Fibroblast of villous mesenchyme (primary cell): ENCODE results near the gene SLC4A2. TPM values are rescaled to one million over a fixed set of nuclear protein-coding genes. Genes with fewer than 3 reads are reported as not detected.

Experiments
- DNase-seq: peaks from one replicate; pipeline ENCODE4 v3.0.0-alpha.2; 2010; ENCODE audit warnings: low read depth
- H3K4me3 ChIP-seq: 2 replicates; pipeline ENCODE4 v1.5.1; 2011; ENCODE audit warnings: low read depth, mild to moderate bottlenecking, low read length
- total RNA-seq: library from RNA; depleted of rRNA; stranded (reverse); fragments of >200 nt; gene quantifications from 2 replicates; pipeline ENCODE4 v1.2.3, GENCODE V29; 2012
- TF ChIP-seq, protein P1 (sequence below): IDR thresholded peaks from 2 replicates; pipeline ENCODE4 v1.5.1; 2012; ENCODE audit warnings: low read depth, mild to moderate bottlenecking, low read length; ENCODE audit not compliant: insufficient read depth

Gene SLC4A2
- total RNA-seq, 1 donor = 85.5 TPM

DNA sequence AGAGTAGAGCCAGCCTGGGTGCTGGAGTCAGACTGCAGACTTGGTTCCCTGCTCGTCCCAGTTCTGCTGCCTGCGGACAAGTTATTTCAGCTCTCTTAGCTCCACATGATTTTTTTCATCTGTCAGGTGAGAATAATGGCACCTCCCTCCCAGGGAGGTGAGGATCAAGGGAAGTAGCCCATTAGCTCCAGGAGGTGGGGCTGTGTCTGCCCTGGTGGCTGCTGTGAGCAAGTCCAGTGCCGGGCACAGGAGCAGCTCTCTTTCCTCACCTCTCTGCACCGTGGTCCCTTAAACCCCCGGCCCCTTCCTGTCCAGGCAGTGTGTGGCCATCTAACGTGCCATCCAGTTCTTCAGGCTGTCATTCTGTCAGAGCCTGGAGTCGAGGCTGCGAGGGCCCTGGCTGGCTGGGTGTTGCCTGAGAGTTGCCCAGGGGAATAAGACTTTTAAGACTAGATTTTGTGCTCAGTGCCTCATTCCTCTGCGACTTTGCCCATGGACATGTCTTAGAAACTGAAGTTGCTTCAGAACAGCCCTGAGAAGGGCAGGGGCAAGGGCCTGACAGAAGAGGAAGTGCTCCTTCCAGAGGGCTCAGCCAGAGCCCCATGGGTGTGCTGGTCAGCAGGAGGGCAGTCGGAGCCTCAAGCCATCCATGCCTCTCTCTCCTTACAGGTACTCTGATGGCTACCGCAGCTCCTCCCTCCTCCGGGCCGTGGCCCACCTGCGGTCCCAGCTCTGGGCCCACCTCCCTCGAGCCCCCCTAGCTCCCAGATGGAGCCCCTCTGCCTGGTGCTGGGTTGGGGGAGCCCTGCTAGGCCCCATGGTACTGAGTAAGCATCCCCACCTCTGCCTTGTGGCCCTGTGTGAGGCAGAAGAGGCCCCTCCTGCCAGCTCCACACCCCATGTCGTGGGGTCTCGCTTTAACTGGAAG, 26.2 kb upstream of the SLC4A2 start:
- no peak overlapping the region for H3K4me3 ChIP-seq
- TF ChIP-seq, protein P1, sequence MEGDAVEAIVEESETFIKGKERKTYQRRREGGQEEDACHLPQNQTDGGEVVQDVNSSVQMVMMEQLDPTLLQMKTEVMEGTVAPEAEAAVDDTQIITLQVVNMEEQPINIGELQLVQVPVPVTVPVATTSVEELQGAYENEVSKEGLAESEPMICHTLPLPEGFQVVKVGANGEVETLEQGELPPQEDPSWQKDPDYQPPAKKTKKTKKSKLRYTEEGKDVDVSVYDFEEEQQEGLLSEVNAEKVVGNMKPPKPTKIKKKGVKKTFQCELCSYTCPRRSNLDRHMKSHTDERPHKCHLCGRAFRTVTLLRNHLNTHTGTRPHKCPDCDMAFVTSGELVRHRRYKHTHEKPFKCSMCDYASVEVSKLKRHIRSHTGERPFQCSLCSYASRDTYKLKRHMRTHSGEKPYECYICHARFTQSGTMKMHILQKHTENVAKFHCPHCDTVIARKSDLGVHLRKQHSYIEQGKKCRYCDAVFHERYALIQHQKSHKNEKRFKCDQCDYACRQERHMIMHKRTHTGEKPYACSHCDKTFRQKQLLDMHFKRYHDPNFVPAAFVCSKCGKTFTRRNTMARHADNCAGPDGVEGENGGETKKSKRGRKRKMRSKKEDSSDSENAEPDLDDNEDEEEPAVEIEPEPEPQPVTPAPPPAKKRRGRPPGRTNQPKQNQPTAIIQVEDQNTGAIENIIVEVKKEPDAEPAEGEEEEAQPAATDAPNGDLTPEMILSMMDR = no peak
- no peak for DNase-seq

DNA sequence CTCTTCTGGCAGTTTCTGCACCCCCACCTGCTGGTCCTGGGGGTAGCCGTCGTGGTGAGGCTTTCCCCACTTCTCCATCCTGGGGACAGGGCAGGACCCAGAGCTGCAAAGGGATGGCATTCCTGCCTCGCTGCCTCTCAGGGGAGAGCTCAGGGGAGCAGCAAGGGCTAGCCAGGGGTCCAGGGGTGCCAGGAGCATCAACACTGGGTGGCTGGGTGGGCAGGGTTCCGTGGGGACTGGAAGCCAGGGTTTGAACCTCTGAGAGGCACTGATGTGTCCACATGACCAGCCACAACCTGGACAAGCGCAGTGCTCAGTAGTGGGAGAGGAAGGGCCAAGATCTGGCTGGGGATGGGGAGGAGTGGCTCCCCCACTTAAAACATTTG, 25.5 kb upstream of the SLC4A2 start:
- no peak overlapping the region for H3K4me3 ChIP-seq
- TF ChIP-seq, protein P1 = no peak

DNA sequence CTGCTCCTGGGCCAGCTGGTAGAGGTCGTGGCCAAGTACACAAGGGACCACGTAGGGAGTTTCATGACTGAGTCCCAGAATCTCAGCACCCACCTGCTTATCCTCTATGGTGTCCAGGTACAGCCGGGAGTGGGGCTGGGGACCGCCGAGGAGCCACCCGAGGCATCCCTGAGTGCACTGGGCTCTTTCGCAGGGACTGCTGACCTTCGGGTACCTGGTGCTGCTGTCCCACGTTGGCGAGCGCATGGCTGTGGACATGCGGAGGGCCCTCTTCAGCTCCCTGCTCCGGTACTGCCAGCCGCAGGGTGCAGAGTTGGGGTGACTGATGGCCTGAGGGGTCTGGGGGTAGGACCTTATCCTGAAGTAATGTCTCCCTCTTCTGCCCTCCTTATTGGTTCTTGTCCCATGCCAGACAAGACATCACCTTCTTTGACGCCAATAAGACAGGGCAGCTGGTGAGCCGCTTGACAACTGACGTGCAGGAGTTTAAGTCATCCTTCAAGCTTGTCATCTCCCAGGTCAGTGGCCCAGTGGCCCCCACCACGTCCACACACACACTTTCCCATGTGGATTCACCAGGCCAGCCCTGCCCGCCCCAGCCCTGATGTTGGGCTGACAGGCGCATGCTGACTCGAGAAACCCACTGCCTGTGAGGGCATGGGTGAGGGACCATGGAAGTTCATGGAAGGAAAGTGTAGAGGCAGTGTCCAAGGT, 24.9 kb upstream of the SLC4A2 start:
- TF ChIP-seq, protein P1 = no peak

More for the DNA sequence above, 25.5 kb upstream of the SLC4A2 start:
- no peak for DNase-seq

DNA sequence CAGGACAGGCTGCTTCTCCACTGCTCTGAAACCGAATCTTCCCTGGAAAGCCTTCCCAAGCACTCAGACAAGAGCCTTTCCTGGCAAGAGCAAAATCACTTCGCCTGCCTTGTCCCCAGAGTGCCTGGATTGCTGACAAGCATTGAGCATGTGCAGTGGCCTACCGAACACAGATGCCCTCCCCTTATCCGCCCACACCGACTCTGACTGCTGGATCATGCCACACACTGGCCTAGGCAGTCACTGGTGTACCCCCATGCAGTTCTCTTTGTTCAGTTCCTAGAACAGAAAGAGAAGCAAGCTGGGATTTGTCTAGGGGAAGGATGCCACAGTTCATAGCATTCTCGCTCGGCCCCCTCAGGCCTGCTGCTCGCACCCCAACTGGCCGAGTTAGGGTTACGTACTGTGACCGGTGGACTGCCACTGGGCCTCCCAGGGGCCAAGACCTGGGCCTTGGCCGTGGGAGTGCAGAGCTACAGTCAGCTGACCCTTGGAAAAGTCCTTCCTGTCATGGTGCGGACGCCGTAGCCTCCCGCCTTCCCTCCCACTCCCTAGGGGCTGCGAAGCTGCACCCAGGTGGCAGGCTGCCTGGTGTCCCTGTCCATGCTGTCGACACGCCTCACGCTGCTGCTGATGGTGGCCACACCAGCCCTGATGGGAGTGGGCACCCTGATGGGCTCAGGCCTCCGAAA, 24.2 kb upstream of the SLC4A2 start:
- no peak overlapping the region for H3K4me3 ChIP-seq
- TF ChIP-seq, protein P1 = no peak
- DNase-seq = no peak

More for the DNA sequence above, 24.9 kb upstream of the SLC4A2 start:
- no peak for DNase-seq
- H3K4me3 ChIP-seq = no peak overlapping the region

DNA sequence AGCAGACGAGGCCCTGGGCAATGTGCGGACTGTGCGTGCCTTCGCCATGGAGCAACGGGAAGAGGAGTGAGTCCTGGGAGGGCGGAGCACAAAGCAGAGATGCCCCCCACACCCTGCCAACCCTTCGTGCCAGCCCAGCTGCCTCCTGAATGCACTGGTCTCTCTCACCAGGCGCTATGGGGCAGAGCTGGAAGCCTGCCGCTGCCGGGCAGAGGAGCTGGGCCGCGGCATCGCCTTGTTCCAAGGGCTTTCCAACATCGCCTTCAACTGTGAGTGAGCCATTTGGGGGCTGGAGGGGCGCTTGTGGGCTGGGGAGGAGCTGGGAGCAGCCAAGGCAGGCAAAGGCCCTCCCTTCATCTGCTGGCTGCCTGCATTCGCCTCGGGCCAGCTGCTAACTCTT, 23.5 kb upstream of the SLC4A2 start:
- H3K4me3 ChIP-seq = no peak overlapping the region
- TF ChIP-seq, protein P1 = no peak
- DNase-seq = no peak

DNA sequence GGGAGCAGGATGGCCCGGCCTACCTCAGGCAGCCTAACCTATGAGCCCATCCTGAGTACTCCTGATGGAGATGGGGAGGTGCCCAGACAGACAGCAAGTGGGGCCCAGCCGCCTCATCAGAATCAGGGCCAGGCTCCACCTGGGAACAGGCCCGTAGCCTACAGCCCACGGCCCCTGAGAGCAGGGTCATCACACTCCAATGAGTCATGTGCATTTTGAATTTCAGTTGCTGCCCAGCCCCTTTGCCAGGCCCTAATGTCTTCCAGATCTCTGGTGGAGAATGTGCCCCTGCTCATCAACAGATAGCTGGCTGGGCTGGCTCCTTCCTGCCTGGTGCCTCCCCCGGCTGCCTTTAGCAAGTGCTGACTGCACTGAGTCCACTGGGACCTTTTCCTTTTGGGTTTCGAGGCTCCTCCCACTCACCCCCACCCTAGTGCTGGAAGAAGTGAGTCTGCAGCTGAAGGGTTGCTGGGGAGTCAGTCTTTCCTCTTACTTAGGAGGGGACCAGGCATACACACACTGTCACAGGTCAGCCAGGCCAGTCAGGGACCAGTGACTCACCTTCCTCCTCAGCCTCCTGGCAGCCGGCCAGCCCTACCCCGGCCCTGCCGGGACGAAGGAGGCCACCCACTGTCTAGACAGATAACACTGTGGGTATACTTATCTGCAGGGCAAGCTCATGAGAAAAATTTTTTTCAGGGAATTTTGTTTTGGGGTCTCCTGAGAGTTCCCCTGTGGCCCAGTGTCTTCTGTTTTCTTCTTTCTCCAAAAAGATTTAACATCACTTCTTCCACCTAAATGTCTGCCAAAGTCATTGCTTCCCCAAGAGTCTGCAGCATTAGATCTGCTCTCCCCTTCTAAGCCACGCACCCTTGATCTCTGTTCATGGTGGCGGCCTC, 20.2 kb upstream of the SLC4A2 start:
- DNase-seq = peak; percentile 96
- H3K4me3 ChIP-seq = no peak overlapping the region
- TF ChIP-seq, protein P1 = no peak
